Measurements from ENCODE around the gene TPST2. TPM values are rescaled to one million over a fixed set of nuclear protein-coding genes. Genes with fewer than 3 reads are reported as not detected.

TPST2 gene
- total and polyA plus RNA-seq, 9 of the 15 experiments (the other 6 are each of a cell fraction or from before 2014, with no cell fraction given), result 14.2 to 123 (median 60.1) TPM

- no peak for TF ChIP-seq KDM5B (IDR thresholded peaks at IDR 0.05; ENCODE audit: insufficient replicate concordance, low read depth, low read length)
- TF ChIP-seq MAFG (tag; conservative IDR thresholded peaks at IDR 0.05), result 0 out of 2 replicates have a peak, but pooled peaks have one; percentile 7
- no peak for TF ChIP-seq ZBTB5 (IDR thresholded peaks at IDR 0.05)
- peak in 1 of 2 experiments; percentile 55; a peak in 1 of 4 replicates for TF ChIP-seq SIN3A (IDR thresholded peaks at IDR 0.05; ENCODE audit: borderline replicate concordance in 2 of 2, control insufficient read depth in 1 of 2, low read depth in 2 of 2, low read length in 2 of 2)
- TF ChIP-seq GTF3C2 (IDR thresholded peaks at IDR 0.05; ENCODE audit: borderline replicate concordance, extremely low read depth, insufficient read length), result no peak
- no peak for TF ChIP-seq SRSF7 (optimal IDR thresholded peaks at IDR 0.05; ENCODE audit: low read depth, low read length)
- peak; percentile 37; the same call in 1 of the 2 replicates for TF ChIP-seq SMARCA4 (IDR thresholded peaks at IDR 0.05)
- peak; percentile 94 for TF ChIP-seq ZSCAN29 (IDR thresholded peaks at IDR 0.05)
- peak; percentile 80 for TF ChIP-seq MEIS2 (IDR thresholded peaks at IDR 0.05; ENCODE audit: partially characterized antibody)
- no peak for TF ChIP-seq NFE2L1 (tag; IDR thresholded peaks at IDR 0.05; ENCODE audit: borderline replicate concordance, low read depth)
- TF ChIP-seq CREM (IDR thresholded peaks at IDR 0.05; ENCODE audit: low read depth), result peak; percentile 47
- TF ChIP-seq, protein P1, sequence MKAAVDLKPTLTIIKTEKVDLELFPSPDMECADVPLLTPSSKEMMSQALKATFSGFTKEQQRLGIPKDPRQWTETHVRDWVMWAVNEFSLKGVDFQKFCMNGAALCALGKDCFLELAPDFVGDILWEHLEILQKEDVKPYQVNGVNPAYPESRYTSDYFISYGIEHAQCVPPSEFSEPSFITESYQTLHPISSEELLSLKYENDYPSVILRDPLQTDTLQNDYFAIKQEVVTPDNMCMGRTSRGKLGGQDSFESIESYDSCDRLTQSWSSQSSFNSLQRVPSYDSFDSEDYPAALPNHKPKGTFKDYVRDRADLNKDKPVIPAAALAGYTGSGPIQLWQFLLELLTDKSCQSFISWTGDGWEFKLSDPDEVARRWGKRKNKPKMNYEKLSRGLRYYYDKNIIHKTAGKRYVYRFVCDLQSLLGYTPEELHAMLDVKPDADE (conservative IDR thresholded peaks at IDR 0.05; ENCODE audit: control insufficient read depth, low read depth, low read length), result no peak
- no peak for TF ChIP-seq STAT5A (IDR thresholded peaks at IDR 0.05; ENCODE audit: borderline replicate concordance, low read length)
- TF ChIP-seq MAFK (IDR thresholded peaks at IDR 0.05; ENCODE audit: low read length), result no peak
- no peak for TF ChIP-seq MLX (CRISPR knock-in tag; conservative IDR thresholded peaks at IDR 0.05)
- peak; percentile 57 for TF ChIP-seq ZNF121 (CRISPR knock-in tag; conservative IDR thresholded peaks at IDR 0.05)
- TF ChIP-seq ZNF24 (IDR thresholded peaks at IDR 0.05), result 0 out of 2 replicates have a peak, but pooled peaks have one; percentile 23
- TF ChIP-seq CTBP1 (IDR thresholded peaks at IDR 0.05; ENCODE audit: borderline replicate concordance), result peak; percentile 41; the same call in 1 of the 2 replicates
- TF ChIP-seq GABPB1 (CRISPR knock-in tag; IDR thresholded peaks at IDR 0.05), result peak; percentile 56; the same call in 1 of the 2 replicates
- TF ChIP-seq, protein P2, sequence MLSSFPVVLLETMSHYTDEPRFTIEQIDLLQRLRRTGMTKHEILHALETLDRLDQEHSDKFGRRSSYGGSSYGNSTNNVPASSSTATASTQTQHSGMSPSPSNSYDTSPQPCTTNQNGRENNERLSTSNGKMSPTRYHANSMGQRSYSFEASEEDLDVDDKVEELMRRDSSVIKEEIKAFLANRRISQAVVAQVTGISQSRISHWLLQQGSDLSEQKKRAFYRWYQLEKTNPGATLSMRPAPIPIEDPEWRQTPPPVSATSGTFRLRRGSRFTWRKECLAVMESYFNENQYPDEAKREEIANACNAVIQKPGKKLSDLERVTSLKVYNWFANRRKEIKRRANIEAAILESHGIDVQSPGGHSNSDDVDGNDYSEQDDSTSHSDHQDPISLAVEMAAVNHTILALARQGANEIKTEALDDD (IDR thresholded peaks at IDR 0.05), result peak; percentile 67
Measured at GRCh38 chr22:26573026-26573662, 16.8 kb downstream of the TPST2 start (continued).
